ENCODE data around the gene TSPEAR.

Gene TSPEAR

GRCh38 chr21:44496564-44497550, 214.5 kb downstream of the TSPEAR start:
- DNase-seq: no peak

- no peak for DNase-seq
These were observed 215.5 kb downstream of the TSPEAR start for GRCh38 chr21:44495611-44496563.

GRCh38 chr21:44494956-44495355, 216.4 kb downstream of the TSPEAR start:
- no peak for DNase-seq

DNA sequence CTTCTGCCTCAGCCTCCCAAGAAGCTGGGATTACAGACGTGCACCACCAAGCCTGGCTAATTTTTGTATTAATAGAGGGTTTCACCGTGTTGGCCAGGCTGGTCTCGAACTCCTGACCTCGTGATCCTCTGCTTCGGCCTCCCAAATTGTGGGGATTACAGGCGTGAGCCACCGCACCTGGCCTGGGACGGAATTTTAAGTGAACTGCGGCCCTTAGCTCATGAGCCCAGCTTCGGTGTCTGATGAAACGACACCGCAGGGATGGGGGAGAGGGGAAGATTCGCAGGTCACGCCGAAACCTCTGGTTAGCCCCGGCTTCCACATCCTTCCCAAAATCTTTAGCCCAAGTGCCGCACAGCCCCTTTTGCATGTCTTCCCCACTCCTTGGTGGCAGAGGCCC, 217.0 kb downstream of the TSPEAR start:
- no peak for DNase-seq

GRCh38 chr21:44492567-44493385, 218.6 kb downstream of the TSPEAR start:
- no peak for DNase-seq

GRCh38 chr21:44490816-44491215, 220.6 kb downstream of the TSPEAR start:
- no peak for DNase-seq

- DNase-seq: no peak
These were observed 221.0 kb downstream of the TSPEAR start for GRCh38 chr21:44490405-44490804.

- no peak for DNase-seq
These were observed 221.4 kb downstream of the TSPEAR start for GRCh38 chr21:44489962-44490361.

DNA sequence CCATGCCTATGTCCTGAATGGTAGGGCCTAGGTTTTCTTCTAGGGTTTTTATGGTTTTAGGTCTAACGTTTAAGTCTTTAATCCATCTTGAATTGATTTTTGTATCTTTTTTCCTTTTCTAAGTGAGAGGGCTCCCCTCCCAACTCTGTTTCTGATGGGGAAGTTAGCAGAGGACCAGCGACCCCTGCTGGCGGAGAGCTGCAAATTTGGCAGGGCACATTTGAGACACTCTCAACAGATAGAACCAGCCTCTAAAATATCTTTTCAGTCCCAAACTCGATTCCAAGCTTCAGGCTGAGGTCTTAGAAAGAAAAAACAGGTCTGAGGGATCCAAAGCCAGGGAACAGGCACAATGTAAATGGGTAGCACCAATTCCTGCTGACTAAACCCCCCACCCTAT, 223.5 kb downstream of the TSPEAR start:
- DNase-seq: no peak

GRCh38 chr21:44486302-44486701, 225.1 kb downstream of the TSPEAR start:
- no peak for DNase-seq

- DNase-seq: no peak
These were observed 225.6 kb downstream of the TSPEAR start for GRCh38 chr21:44485796-44486195.

- peak; percentile 40 for DNase-seq
These were observed 226.0 kb downstream of the TSPEAR start for GRCh38 chr21:44485254-44485793.

GRCh38 chr21:44484498-44485253, 226.7 kb downstream of the TSPEAR start:
- DNase-seq: no peak

DNA sequence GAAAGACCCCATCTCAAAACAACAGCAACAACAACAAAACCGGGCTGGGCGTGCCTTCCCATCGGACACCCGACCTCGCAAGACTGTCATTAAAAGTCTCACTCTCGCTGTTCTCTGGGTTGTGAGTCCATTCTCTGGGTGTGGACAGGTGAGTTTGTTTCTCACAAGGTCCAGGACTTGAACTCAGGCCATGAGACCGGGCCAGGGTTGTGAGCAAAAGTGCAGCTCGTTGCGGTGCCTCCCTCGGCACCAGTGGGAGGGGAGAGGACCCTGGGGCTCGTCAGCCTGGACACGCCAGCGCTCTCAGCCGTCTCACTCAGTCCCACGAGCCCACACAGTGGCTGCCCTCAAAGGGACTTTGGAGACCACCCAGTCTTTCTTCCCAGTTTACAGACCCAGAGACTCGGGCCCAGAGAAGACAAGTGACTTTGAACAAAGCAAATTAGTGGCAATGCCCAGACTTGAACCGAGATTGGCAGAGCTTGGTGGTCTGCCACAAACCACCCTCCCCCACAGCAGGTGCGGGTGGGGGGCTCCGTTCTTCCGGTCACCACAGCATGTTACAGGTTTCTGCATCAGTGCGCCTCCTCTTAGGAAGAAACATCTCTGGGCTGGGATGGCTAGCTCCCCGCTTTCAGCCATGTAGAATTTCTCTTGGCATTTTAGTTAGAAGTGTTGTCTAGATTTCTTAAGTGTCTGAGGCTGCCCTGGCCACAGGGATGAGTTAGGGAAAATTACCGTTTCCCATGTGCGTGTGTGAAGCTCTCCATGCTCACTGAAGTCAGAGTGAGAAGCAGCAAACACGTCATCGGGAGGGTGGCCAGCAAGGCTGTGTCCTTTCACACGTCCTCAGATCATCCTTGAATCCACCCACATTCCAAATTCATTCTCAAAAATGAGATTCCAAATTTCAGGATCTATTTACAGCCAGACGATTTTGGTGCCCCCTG, 227.8 kb downstream of the TSPEAR start:
- no peak for DNase-seq

GRCh38 chr21:44482581-44483287, 228.6 kb downstream of the TSPEAR start:
- DNase-seq: no peak

DNA sequence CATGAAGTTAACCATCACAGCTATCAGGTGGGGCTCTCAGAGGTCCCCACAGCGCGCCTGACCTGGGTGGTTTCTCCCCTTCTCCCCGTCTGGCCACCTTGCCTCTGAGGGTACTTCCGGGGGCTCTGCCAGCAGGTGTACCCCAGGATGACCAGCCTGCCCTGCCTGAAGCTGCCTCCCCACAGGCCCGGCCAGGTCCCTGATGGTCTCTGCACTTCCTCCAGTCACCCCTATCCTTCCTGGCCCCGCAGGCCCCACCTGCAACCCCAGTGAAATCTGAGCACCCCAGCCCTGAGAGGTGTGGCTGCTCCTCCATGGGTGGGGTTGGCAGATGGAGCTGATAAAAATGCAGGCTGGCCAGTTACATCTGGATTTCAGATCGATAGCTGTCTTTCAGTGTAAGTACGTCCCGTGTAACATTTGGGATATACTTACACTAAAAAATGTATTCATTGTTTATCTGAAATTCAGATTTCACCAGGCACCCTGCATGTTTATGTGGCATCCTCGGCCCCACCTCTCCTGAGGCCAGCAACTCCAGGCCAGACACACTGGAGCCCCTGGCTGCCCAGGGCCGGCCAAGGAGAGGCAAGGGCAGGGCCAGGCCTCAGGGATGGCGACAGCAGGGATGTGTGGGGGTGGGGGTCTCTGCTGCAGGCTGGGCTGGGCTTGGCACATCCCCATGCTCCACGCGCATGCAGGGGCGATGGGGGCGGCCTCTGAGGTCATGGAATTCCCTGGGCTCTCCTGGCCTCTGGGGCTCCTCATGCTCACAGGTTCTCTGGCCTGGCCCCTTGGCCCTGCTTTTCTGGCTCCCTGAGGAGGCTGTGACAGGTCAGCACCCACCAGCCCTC, 230.9 kb downstream of the TSPEAR start:
- DNase-seq: no peak

DNA sequence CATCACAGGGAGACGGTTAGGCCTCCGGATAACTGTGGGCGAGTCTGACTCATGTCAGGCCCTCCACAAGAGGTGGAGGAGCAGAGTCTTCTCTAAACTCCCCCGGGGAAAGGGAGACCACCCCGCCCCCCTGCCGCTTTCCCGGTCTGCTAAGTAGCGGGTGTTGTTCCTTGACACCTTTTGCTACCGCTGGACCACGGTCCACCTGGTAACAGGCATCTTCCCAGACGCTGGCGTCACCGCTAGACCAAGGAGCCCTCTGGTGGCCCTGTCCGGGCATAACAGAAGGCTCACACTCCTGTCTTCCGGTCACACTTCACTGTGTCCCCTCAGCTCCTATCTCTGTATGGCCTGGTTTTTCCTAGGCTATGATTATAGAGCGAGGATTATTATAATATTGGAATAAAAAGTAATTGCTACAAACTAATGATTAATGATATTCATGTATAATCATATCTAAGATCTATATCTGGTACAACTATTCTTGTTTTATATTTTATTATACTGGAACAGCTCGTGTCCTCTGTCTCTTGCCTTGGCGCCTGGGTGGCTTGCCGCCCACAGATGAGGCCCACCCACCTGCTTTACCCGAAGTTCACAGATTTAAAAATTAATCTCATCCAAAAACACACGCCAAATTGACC, 231.7 kb downstream of the TSPEAR start:
- peak; percentile 16 for DNase-seq

DNA sequence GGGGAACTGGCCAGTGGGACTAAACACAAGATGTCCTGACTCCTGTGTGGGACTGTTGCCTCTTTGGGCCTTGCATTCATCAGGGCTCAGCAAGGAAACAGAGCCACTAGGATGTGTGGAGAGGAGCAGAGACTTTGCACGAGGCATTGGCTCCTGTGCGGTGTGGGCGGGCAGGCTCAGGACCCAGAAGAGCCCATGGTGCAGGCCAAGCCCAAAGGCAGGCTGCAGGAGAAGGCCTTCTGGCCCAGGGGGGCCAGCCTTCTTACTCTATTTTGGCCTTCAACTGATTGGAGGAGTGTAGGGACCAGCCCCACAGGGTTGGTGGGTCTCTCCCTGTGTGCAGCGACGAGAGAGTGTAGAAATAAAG, 232.6 kb downstream of the TSPEAR start:
- no peak for DNase-seq
